HUES6 (cell line): ENCODE data around the gene UGT1A9.
"Not testable (repeated sequence)": the region's sequence is repeated elsewhere in the genome, so short reads cannot be mapped to it uniquely, and the experiment has no call there.

Experiments used
- H3K27ac ChIP-seq: 2 replicates; pipeline ENCODE4 v1.7.0; 2013; ENCODE audit warnings: low read depth, mild to moderate bottlenecking, low read length, inconsistent platforms
- H3K27me3 ChIP-seq: 2 replicates; pipeline ENCODE4 v1.6.1; 2013; ENCODE audit warnings: low read length; ENCODE audit not compliant: control insufficient read depth, insufficient read depth
- H3K36me3 ChIP-seq: 2 replicates; pipeline ENCODE4 v1.6.1; 2013; ENCODE audit warnings: low read length; ENCODE audit not compliant: control insufficient read depth, insufficient read depth
- H3K4me1 ChIP-seq: 2 replicates; pipeline ENCODE4 v1.6.1; 2013; ENCODE audit warnings: low read length; ENCODE audit not compliant: control insufficient read depth, insufficient read depth
- H3K4me3 ChIP-seq: 2 replicates; pipeline ENCODE4 v1.5.1; 2013; ENCODE audit warnings: low read depth, low read length
- H3K9ac ChIP-seq: one replicate; pipeline ENCODE4 v1.6.1; 2013; ENCODE audit warnings: mild to moderate bottlenecking, low read length
- H3K9me3 ChIP-seq: 2 replicates; pipeline ENCODE4 v1.6.1; 2013; ENCODE audit warnings: low read depth, low read length; ENCODE audit not compliant: control insufficient read depth, insufficient read depth

The UGT1A9 gene

GRCh38 chr2:233693963-233694362 lies 22.3 kb downstream of the UGT1A9 start:
- H3K27ac ChIP-seq, result no peak overlapping the region

GRCh38 chr2:233698740-233699139 lies 27.0 kb downstream of the UGT1A9 start:
- Histone ChIP-seq H3K27me3 (no peaks in the 10 kb centered on the region), H3K27ac (no peak overlapping the region)

More at GRCh38 chr2:233693963-233694362, 22.3 kb downstream of the UGT1A9 start:
- Histone ChIP-seq H3K4me1 (peaks cover 12% of the 10 kb centered on the region), H3K27me3 (no peaks in the 10 kb centered on the region), H3K36me3 (no peaks in the 10 kb centered on the region), H3K4me3 (no peak overlapping the region), H3K9ac (no peak overlapping the region), H3K9me3 (no peaks in the 10 kb centered on the region)

GRCh38 chr2:233699424-233700027 lies 27.8 kb downstream of the UGT1A9 start:
- Histone ChIP-seq H3K9ac (no peak overlapping the region), H3K36me3 (no peaks in the 10 kb centered on the region), H3K27ac (peak overlapping the region; percentile 65), H3K9me3 (no peaks in the 10 kb centered on the region), H3K4me1 (peaks cover 11% of the 10 kb centered on the region), H3K27me3 (no peaks in the 10 kb centered on the region), H3K4me3 (no peak overlapping the region)

More at GRCh38 chr2:233698740-233699139, 27.0 kb downstream of the UGT1A9 start:
- no peak overlapping the region for H3K4me3 ChIP-seq
- no peaks in the 10 kb centered on the region for H3K36me3 ChIP-seq
- peaks cover 11% of the 10 kb centered on the region for H3K4me1 ChIP-seq
- no peaks in the 10 kb centered on the region for H3K9me3 ChIP-seq
- H3K9ac ChIP-seq, result no peak overlapping the region

- Histone ChIP-seq H3K9ac (no peak overlapping the region), H3K27me3 (no peaks in the 10 kb centered on the region), H3K4me1 (peaks cover 11% of the 10 kb centered on the region), H3K36me3 (no peaks in the 10 kb centered on the region), H3K9me3 (no peaks in the 10 kb centered on the region), H3K4me3 (no peak overlapping the region), H3K27ac (peak overlapping the region; percentile 65)
These were observed 28.4 kb downstream of the UGT1A9 start for GRCh38 chr2:233700028-233700635.

- H3K9ac ChIP-seq, H3K36me3 ChIP-seq, H3K9me3 ChIP-seq, H3K27me3 ChIP-seq, H3K4me3 ChIP-seq, H3K27ac ChIP-seq: not testable (repeated sequence)
- peaks cover 11% of the 10 kb centered on the region for H3K4me1 ChIP-seq
These were observed 29.1 kb downstream of the UGT1A9 start for GRCh38 chr2:233700842-233701241.

GRCh38 chr2:233702238-233702637 lies 30.5 kb downstream of the UGT1A9 start:
- no peaks in the 10 kb centered on the region for H3K27me3 ChIP-seq
- H3K9me3 ChIP-seq, result no peaks in the 10 kb centered on the region
- no peaks in the 10 kb centered on the region for H3K36me3 ChIP-seq
- no peak overlapping the region for H3K9ac ChIP-seq
- no peak overlapping the region for H3K27ac ChIP-seq
- H3K4me1 ChIP-seq, result peaks cover 11% of the 10 kb centered on the region
- no peak overlapping the region for H3K4me3 ChIP-seq

GRCh38 chr2:233705911-233706506 lies 34.3 kb downstream of the UGT1A9 start:
- no peaks in the 10 kb centered on the region for H3K36me3 ChIP-seq
- no peak overlapping the region for H3K27ac ChIP-seq
- H3K9me3 ChIP-seq, result no peaks in the 10 kb centered on the region
- no peaks in the 10 kb centered on the region for H3K27me3 ChIP-seq
- H3K4me3 ChIP-seq, result no peak overlapping the region
- H3K4me1 ChIP-seq, result peaks cover under 1% of the 10 kb centered on the region; the same call in 1 of the 2 replicates
- H3K9ac ChIP-seq, result no peak overlapping the region

- H3K4me1 ChIP-seq, result peaks cover 3% of the 10 kb centered on the region; the same call in 1 of the 2 replicates
- H3K9me3 ChIP-seq, result no peaks in the 10 kb centered on the region
- no peak overlapping the region for H3K9ac ChIP-seq
- H3K36me3 ChIP-seq, result no peaks in the 10 kb centered on the region
- H3K27ac ChIP-seq, result no peak overlapping the region
- no peak overlapping the region for H3K4me3 ChIP-seq
- no peaks in the 10 kb centered on the region for H3K27me3 ChIP-seq
These were observed 35.0 kb downstream of the UGT1A9 start for GRCh38 chr2:233706720-233707119.

- H3K27me3 ChIP-seq, result no peaks in the 10 kb centered on the region
- no peak overlapping the region for H3K27ac ChIP-seq
- H3K9me3 ChIP-seq, result no peaks in the 10 kb centered on the region
These were observed 36.4 kb downstream of the UGT1A9 start for GRCh38 chr2:233707940-233708644.

GRCh38 chr2:233708942-233709341 lies 37.2 kb downstream of the UGT1A9 start:
- Histone ChIP-seq H3K36me3 (no peaks in the 10 kb centered on the region), H3K9me3 (no peaks in the 10 kb centered on the region), H3K27me3 (no peaks in the 10 kb centered on the region), H3K4me3 (no peak overlapping the region), H3K9ac (no peak overlapping the region), H3K4me1 (peaks cover 3% of the 10 kb centered on the region; the same call in 1 of the 2 replicates), H3K27ac (no peak overlapping the region)

More at GRCh38 chr2:233707940-233708644, 36.4 kb downstream of the UGT1A9 start:
- H3K9ac ChIP-seq, result no peak overlapping the region
- peaks cover 3% of the 10 kb centered on the region; the same call in 1 of the 2 replicates for H3K4me1 ChIP-seq
- no peak overlapping the region for H3K4me3 ChIP-seq
- H3K36me3 ChIP-seq, result no peaks in the 10 kb centered on the region
